ENCODE data around the gene MAT2A.

- no peak for TF ChIP-seq CTCF (IDR thresholded peaks at IDR 0.05)
- TF ChIP-seq EZH2 (IDR thresholded peaks at IDR 0.05; ENCODE audit: borderline replicate concordance, insufficient read depth, low read depth, low read length, poor library complexity, severe bottlenecking) = no peak
Observed at GRCh38 chr2:85539361-85540132, 579 bp downstream of the MAT2A start.

Data from B cell (primary cell).